ENCODE results near the gene CYFIP2.

DNA sequence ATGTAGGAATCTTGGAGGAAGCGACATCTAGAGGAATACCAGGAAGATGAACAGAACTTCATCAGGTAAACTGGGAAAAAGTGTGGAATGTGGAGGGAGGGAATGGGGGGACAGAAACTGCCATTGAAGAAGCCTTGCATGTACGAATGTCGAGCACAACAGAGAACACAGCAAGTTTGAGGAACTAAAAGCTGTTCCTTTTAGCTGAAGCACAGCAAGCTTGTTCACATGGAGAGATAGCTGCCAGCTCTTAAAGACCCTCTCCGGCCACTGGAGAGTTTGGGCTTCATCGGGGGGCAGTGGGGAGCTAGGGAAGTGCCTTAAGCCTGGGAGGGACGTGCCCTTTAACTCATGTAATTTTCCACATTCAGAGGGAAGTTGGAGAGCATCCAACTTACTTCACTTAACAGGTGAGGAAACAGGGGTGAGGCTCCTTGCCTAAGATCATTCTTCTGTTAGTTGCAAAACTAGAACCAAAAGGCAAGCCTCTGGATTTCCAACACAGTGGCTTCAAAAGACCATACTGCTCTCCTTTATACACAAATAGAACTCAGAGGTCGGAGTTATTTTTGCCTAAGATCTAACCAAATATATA is 2.3 kb upstream of the CYFIP2 start:
- TF ChIP-seq, protein P1, sequence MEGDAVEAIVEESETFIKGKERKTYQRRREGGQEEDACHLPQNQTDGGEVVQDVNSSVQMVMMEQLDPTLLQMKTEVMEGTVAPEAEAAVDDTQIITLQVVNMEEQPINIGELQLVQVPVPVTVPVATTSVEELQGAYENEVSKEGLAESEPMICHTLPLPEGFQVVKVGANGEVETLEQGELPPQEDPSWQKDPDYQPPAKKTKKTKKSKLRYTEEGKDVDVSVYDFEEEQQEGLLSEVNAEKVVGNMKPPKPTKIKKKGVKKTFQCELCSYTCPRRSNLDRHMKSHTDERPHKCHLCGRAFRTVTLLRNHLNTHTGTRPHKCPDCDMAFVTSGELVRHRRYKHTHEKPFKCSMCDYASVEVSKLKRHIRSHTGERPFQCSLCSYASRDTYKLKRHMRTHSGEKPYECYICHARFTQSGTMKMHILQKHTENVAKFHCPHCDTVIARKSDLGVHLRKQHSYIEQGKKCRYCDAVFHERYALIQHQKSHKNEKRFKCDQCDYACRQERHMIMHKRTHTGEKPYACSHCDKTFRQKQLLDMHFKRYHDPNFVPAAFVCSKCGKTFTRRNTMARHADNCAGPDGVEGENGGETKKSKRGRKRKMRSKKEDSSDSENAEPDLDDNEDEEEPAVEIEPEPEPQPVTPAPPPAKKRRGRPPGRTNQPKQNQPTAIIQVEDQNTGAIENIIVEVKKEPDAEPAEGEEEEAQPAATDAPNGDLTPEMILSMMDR (IDR thresholded peaks at IDR 0.05; ENCODE audit: low read length), result no peak
- no peak for TF ChIP-seq EZH2 (optimal IDR thresholded peaks at IDR 0.05; ENCODE audit: low read depth, low read length)
